ENCODE data around the gene RPS18. TPM values are rescaled to one million over a fixed set of nuclear protein-coding genes. Genes with fewer than 3 reads are reported as not detected.
A peak's percentile ranks its signal among the peaks of the same experiment; 100 is the strongest.

RPS18 gene
- total RNA-seq, 1 donor from 2014 or later, result 555 TPM

DNA sequence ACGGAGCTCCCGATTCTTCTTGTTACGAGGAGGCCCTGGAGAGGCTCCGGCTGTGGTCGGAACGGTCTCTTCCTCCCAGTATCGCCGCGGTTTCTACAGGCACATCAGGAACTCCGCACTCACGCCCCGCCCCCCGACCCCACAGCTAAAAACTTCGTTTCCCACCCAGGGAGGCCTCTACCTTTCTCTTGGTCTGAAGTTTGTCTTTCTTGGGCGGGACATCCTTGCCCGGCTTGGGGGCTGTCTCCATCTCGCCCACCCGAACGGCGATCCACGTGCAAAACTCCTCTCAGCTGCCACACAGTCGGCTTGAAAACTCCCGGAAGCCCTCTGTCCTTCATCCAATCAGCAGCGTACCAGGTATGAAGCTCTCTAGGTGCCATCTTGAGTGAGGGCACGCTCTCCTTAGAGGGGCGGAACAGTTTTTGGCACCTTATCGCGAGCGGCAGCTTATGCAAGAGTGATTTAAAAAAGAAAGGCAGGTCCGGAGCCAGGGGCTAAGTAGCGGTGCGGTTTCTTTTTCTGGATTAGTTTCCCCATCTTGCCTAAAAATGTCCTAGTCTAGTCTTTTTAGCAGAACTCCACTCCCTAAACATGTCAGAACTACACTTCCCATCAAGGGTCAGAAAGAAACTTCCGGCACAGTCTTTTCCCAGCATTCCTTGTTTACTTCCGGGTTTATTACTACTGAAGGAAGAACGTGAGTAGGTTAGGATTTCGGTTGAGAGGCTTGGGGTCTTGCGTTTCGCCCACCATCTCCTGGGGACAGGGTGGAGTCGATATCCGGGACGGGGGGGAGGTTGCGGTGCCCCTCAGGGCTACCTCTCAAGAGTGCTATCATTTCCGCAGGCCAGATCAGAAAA lies 17.3 kb downstream of the RPS18 start, which contains the start of the genes PFDN6 and WDR46:
TSS of gene PFDN6 (plus strand) at position 681 of the 863 bp plus-strand sequence. CDS start 256 bp downstream, outside the sequence.
TSS of gene WDR46 (minus strand) at position 319 of the 863 bp plus-strand sequence. CDS start at position 250, 69 bp downstream.
- ATAC-seq (peak; percentile 96), DNase-seq (ENCODE audit: low spot score) (peak; percentile 86)

DNA sequence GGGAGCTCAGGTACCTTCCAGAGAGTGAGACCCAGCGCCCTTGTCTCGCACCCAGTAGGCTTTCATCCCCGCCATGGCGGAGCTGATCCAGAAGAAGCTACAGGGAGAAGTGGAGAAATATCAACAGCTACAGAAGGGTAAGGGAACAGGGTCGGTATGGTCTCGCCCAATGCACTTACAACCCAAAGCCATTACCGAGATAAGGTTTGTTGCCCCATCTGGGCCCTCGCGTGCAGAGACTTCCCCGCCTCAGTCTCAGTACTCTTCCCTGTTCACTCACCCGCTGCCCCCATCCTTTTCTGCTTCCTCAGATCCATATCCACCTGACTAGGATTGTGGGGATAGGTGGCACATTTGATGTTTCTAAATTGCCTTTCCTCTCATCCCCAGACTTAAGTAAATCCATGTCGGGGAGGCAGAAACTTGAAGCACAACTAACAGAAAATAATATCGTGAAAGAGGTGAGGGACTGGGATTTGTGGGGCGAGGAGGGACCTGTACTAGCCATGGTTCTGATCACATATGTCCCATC lies 18.0 kb downstream of the RPS18 start:
- DNase-seq (ENCODE audit: low spot score) (no peak), ATAC-seq (peak; percentile 15)

DNA sequence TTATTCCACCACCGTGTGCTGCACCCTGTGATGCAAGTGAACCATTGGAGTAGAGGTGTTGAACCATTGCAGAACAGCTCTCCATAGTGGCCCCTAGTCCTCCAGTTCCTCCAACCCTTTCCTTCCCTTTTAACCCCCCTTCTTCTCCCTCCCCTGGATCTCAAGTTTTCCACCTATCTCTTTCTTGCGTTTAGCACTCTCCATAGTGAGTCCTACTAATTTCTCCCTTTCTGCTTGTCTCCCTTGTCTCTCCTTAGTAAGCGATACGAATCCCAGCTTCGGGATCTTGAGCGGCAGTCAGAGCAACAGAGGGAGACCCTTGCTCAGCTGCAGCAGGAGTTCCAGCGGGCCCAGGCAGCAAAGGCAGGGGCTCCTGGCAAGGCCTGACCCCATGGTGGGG lies 18.6 kb downstream of the RPS18 start:
- ATAC-seq (no peak), DNase-seq (ENCODE audit: low spot score) (no peak)

DNA sequence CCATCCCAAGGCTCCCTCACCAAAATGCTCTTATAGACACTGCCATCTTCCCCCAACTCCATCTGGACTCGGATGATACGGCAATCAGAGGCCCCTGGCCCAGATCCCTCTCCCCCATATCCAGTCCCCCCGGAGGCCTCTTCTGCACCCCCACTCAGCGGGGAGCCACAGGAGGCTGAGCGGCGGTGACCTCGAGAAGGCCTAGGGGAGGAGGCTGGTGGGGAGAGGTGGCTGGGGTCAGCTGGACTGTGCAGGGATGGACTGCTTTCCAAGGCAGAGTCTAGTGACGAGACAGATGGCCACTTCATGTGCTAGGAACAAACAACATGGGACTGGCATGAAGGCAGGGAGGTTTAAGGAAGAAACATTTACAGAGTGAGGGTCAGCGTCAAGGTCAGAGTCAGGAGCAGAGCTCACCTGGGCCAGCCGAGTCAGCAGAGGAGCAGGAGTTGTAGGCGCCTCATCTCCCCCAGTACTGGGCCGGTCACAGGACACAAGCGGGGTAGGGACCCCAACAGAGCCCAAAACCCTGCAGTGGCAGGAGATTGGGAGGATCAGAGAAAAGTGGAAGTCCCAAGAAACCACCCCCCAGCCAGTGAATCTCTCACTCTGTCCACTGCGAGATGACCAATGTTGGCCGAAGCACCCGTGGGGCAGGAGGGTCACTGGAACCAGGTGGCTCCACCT lies 21.3 kb downstream of the RPS18 start:
- DNase-seq (ENCODE audit: low spot score) (no peak), ATAC-seq (no peak)

DNA sequence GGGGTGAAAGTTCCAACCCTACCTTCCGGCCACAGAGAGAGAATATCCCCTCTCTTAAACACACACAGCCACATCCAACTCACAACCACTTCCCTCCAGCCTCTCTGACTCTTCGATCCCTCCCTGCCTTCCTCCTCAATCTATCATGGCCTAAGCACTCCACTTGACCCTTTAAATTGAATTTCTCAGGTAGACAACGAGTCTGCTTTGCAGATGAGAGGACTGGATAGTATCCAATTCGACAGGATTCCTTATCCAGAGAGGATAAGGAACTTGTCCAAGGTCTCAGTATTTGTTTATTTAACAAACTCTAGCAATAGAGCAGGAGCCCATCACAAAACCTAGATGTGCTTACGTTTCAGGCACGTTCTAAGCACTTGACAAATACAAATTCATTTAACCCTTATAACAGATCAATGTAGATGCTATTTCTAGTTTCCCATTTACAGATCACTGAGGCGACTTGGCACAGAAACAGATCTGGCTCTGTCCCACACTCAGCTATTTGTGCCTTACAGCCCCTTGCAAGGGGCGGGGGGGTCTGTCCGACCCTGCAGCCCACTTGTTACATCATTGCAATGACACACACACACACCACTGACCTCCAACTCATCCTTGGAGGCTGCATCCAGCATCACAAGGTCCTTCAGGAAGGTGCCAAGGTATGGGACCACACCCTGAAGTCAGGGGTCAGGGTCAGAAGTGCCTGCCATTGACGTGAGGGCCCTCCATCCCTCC lies 22.4 kb downstream of the RPS18 start:
- ATAC-seq, result no peak

DNA sequence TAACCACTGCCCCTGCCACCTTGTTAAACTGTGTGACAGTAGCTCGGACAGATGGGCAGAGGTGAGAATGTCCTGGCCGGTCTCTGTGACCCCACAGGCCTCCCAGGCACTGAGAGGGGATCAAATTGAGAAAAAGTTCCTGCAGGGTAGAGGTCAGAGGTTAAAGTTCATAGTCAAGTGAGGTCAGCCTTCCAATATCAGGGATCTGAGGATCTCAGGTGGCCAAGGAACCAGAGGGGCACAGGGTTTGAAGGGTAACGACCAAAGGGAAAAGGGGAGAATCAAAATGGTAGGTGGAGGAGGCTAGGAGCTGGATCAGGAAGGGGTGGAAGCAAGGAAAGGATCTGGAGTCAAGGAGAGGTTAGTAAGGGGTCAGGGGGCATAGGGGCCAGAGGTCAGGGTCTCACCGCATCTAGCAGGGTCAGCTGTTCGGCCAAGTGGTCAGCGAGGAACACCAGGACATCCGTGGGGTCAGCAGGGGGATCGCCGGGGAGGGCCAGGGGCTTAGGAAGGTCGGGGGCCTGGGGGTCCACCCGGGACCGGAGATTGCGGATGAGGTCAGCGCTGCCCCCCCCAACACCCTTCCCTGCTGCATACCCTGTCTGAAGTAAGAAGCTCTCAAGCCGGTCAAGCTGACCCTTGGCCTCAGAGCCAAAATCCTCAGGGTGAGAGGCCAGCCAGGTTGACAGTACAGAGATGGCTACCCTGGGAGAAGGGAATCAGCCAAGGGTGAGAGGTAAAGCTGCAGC lies 23.9 kb downstream of the RPS18 start:
- DNase-seq (ENCODE audit: low spot score) (no peak), ATAC-seq (no peak)

More for the DNA sequence above, 22.4 kb downstream of the RPS18 start:
- no peak for DNase-seq (ENCODE audit: low spot score)

DNA sequence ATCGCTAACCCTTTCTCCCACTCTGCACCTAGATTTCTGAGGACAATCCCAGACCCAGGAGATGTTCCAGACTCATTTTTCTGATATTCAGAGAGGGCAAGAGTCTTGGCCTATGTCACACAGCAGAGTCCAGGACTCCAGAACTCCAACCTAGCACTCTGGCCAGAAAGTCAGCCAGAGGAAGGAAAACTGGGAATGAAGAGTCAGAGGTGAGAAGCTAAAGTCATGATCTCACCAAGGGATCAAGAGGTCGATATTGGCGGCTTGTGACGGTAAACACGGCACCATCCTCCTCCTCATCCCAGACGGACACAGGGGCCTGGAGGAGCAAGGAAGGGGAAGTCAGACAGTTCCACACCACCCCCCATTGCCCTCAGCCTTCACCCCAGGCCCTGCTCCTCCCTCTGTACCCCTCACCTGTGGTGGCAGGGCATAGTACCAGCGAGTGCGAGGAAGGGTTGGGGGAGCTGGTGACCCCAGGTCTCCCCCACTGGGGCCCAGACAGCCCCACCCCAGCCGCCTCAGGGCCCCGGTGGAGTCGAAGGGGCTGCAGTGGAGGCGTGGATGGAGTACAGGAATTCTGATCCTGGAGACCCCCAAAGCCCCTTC lies 25.0 kb downstream of the RPS18 start:
- ATAC-seq (no peak), DNase-seq (ENCODE audit: low spot score) (no peak)

DNA sequence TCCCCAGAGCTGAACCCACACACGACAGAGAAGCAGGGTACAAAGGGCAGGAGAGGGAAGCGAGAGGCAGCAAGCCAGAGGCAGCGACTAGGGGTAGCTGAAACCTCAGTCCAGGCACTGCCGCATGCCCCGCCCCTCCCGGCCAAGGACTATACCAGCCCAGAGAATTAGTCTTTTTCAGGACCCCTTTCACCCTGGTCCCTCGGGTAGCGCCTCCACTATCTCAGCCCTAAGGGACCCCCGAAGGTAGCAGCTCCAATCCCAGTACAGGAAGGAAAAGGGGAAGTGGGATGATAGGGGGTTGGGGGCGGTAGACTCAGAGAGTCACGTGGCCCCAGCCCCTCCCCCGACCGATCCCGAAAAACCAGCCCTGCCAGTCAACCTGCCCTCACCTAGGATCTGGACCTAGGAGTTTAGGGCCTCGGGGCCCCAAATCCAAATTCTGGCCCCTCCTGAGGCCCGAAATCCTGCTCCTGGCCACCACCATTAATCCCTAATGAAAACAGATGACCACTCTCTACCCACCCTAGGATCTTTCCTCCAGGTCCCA lies 25.6 kb downstream of the RPS18 start:
- ATAC-seq, result peak; percentile 41
- peak; percentile 73 for DNase-seq (ENCODE audit: low spot score)

DNA sequence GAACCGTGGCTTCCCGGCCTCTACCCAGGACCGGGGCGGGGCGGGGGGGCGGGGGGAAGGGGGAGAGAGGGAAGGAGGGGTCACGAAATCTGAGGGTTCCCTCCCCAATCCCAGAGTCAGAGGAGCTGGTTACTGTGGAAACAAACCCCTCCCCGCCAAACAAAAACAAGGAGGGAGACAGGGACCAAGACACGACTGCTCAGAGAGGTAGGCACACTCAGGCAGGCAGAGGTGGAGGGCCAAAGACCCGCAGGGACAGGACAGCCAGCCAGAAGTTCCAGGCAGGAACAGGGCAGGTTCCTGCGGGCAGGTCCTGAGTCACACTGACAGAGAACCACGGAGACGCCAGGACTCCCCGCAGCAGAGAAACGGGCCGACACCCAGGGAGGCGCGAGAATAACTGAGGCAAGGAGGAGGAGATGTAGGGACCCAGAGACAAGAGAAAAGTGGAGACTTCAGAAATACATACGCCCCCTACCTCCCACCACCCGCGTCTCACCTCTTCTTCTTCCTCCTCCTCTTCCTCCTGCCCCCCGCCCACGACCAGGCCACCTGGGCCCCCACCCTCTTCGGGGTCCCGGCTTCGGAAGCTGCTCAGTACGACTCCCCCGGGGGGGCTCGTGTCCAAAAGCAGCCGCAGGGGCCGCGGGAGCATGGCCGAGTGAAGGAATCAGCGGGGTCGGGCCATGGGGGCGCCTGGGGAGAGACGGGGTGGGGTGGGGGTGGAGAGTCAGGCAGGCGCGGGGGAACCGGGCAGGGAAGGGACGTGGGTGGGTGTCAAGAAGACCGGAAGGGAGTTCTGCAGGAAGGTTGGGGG lies 26.3 kb downstream of the RPS18 start:
- peak; percentile 83 for DNase-seq (ENCODE audit: low spot score)

DNA sequence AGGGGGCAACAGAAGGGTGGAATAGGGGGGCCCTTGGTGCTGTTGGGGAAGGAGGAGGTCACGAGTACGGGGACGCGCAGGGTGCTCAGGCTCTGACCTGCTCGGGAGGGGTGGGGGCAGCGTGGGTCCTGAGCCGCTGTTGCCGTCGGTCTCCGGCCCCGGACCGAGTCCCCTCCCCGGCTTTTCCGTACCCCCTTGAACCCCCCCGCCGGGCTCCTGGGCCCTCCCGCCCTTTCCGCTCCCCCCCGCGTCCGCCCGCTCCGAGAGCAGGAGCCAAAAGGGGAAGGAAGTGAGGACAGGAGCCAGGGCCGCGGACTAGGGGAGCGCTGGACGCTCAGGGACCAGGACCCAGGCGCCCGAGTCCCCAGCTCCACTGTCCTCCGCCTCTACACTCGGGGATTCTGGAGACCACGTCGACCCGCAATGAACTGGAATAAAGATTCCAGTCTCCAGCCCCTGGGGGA lies 26.9 kb downstream of the RPS18 start, which contains the start of gene RGL2:
TSS of gene RGL2 (minus strand) at position 170 of the 464 bp plus-strand sequence. CDS start 332 bp downstream, outside the sequence.
- ATAC-seq (peak; percentile 55), DNase-seq (ENCODE audit: low spot score) (peak; percentile 80)

More for the DNA sequence above, 26.3 kb downstream of the RPS18 start:
- peak; percentile 61 for ATAC-seq

DNA sequence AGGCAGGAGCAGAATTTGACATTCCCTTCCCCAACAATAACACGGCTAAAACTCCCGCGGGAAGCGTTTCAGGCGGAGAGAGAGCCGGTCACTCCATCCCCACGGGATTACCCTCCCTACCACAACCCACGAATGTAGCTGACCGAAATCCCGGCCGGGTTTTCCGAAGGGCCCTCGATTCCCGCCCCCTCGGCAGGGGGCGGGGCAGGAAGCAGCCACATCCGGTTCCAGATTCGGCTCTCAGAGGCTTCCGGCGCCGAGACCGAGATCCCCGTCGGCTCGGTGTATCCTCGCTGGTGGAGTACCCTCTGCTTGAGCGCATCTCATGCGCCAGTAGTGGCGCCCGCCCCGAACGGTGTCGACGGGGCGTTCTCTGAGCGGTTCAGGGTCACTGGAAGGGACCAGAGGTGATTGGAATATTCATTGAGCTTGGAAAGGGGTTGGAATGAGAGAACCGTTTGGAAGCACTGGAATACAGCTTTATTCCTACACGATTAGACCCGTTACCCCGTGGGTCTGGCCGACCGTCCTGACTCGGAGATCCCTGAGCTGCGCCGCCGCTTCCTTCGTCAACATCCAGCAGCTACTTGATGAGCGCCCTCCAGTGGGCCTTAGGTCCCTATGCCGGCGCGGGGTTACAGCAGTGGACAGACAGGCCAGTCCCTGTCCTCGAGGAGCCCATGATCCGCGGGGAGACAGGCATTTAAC lies 27.5 kb downstream of the RPS18 start:
- ATAC-seq (peak; percentile 80), DNase-seq (ENCODE audit: low spot score) (peak; percentile 93)

DNA sequence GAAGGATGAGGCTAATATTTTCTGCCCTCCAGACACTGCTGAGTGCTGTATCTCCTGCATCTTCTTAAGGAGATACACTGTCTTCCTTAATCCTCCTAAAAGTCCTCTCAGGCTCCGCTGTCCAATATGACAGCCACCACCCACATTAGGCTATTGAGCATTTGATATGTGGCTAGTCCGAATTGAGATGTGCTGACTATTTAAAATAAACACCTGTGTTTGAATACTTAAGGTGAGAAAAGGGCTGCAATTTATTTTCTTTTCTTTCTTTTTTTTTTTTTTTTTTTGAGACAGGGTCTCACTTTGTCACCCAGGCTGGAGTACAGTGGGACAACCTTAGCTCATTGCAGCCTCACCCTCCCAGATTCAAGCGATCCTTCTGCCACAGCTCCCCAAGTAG lies 30.0 kb downstream of the RPS18 start:
- ATAC-seq (no peak), DNase-seq (ENCODE audit: low spot score) (no peak)

DNA sequence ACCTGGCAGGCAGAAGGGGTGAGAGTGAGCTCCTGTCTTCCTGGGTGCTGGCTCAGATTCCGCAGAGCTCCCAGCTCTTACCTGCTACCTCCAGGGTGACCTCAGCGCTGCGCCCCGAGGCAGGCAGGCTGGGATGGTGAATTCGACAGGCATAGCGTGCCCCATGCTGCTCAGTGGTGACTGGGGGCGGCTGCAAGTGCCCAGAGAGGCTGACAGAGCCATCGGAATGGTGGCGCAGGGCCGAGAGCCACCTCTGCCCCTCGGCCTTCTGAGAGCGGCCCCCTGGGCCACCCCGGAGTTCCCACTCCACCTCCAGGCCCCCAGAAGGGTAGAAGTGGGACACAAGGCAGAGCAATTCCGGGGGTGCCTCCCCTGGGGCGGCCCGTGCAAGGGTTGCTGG lies 32.3 kb downstream of the RPS18 start:
- no peak for ATAC-seq
- DNase-seq (ENCODE audit: low spot score), result no peak

DNA sequence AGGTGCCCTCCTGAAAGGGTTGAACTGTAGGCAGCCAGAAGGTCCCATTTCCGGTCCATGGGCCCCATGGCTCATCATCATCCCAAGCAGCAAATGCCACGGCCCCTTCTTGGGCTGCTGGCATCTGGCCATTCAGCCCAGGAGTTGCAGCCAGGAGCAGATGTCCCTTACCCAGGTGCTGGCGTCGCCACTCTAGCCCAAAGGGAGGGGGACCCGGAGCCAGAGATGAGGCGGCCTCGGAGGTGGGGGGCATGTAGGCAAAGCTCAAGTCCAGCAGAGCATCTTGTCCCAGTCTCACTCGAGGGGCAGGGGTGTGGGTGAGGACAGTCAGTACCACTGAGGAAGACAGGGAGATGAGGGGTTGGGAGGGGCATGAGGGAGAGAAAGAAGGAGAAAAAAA lies 33.2 kb downstream of the RPS18 start:
- DNase-seq (ENCODE audit: low spot score) (no peak), ATAC-seq (no peak)

DNA sequence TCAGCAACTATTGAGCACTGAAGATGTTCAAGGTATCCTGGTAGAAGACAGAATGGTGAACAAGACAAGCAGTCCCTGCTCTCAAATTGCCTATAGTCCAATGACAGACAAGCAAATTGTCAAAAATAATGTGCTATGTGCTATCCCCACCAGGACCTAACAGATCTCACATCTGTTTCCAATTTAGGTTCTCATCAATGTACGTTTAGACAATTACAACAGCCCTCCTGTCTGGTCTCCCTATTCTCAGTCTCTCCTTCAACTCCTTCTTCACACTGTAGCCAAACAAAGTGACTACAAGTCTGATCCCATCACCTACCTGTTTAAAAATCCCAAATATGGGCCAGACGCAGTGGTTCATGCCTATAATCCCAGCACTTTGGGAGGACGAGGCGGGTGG lies 34.5 kb downstream of the RPS18 start:
- no peak for DNase-seq (ENCODE audit: low spot score)
- ATAC-seq, result no peak

DNA sequence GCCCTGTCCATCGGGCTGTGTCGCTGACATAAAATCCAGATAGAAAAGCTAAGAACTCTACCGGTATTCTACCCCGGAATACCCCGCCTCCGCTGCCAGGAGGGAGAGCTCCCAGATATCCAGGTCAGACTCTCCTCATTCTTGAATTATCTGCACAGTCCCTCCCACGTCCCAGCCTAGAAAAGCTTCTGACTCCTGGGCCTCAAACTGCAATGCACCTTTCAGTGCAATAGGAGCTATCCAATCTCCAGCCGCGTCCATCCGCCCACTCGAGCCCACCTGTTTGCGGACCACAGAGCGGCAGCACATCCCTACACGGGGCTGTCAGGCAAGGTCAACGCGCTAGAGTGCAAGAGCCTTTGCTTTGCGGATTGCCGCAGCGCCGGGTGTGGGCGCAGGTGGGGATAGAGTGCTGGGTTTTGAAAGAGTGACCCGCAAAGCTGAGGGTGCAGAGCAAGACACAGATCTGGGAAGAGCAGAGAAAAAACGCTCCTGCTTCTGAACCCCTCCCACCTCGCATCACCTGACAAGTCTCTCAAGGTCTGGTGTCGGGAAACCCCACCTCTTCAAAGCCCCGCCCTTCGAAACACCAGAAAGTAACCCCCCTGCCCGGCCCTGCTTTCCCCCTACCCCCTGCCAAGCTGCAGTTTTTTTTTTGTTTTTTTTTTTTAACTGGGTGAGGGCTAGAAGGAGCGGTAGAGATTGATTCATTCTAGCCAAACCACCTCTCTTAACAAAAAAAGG lies 40.7 kb downstream of the RPS18 start:
- ATAC-seq (peak; percentile 67), DNase-seq (ENCODE audit: low spot score) (peak; percentile 80)

DNA sequence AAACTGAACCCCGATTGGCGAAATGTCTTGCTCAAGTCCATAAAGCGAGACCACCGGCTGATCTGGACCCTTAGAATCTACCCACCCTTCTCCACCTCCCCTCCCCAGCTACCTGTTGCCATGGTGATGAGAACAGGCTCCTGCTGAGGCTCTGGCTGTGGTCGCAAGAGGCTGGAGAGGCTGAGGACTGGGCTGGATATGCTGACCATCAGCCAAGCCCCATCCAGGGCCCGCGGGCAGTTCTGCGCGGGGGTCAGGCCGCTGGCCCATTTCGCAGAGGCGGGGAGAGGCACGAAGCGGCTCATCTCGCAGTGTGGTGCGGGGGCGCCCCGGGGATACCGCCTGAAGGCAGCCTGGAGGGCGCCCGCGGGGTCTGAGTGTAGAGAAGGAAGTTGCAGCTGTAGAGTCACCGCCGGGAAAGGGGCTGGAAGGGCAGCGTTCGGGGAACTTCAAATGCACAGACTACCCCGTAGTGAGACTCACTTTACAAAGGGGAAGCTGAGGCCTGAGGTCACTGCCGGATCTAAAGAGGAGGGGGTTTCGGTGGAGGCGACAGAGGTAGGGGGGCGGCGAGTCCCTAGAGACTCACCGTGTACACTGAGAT lies 41.3 kb downstream of the RPS18 start:
- DNase-seq (ENCODE audit: low spot score) (no peak), ATAC-seq (peak; percentile 4)

Data from left lobe of liver (tissue), 2 donors.